Activated T-cell treated with anti-CD3 and anti-CD28 coated beads, Interleukin-2, amount 50 U/mL, for 4 hours (primary cell): ENCODE measurements around the gene OXA1L. TPM values are rescaled to one million over a fixed set of nuclear protein-coding genes. Genes with fewer than 3 reads are reported as not detected.
"Not testable (repeated sequence)": the region's sequence is repeated elsewhere in the genome, so short reads cannot be mapped to it uniquely, and the experiment has no call there.

Source experiments
- ATAC-seq, 2 donors: fragments of 200-7000 bp; cut with Tn5 transposase; one replicate each; pipeline ENCODE4 v1.10.0; 2021
- DNase-seq: peaks from one replicate; pipeline ENCODE4 v3.0.0-alpha.2; 2020
- H3K27me3 Mint-ChIP-seq: one replicate; pipeline ENCODE4 v1.8.0; 2021; ENCODE audit warnings: low read depth, mixed read lengths
- H3K36me3 Mint-ChIP-seq: one replicate; pipeline ENCODE4 v1.8.0; 2022; ENCODE audit warnings: mixed read lengths; ENCODE audit not compliant: insufficient read depth
- H3K4me1 Mint-ChIP-seq: one replicate; pipeline ENCODE4 v1.8.0; 2021; ENCODE audit warnings: low read depth, mixed read lengths
- H3K4me3 Mint-ChIP-seq: one replicate; pipeline ENCODE4 v1.8.0; 2021; ENCODE audit warnings: mild to moderate bottlenecking, moderate library complexity, mixed read lengths
- H3K9me3 Mint-ChIP-seq: one replicate; pipeline ENCODE4 v1.8.0; 2021; ENCODE audit warnings: mixed read lengths
- total RNA-seq, 3 donors: library from RNA; stranded (reverse); gene quantifications; one replicate each; pipeline ENCODE4 v1.2.1, GENCODE V29; 2021

The OXA1L gene
- total RNA-seq = 100 to 1,000 TPM; 133 to 139 (median 138) TPM

DNA sequence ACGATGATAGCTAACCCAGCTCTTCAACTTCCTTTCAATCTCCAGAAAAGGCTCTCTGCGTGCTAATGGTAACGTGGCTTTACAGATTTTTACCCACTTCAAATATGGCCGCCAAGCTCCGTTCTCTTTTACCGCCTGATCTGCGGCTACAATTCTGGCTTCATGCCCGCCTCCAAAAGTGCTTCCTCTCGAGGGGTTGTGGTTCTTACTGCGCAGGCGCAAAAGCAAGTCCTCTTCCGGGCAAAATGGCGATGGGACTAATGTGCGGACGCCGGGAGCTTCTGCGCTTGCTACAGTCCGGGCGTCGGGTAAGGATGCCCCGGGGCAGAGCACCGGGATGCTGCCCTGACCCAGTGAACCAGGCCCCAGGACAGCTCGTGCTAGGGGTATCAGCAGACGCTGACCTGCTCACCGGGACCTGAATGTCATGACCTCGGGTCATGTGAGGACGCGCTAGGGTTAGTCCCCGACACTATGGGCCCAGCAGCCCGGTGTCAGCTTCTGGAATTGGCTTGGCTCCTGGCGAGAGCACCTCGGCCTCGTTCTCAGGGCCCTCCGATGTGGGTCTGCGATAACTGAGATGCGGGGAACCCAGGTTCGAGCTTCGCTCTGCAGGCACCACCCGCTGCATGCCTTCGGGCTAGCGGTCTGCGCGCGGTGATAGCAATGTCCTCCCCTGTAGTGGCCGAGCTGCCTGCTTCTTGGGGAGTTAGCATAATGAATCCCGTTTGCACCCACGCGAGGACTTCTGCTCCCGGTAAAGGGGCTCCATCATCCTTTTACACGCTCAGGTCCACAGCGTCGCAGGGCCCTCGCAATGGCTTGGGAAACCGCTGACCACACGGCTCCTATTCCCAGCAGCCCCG, at the start of gene OXA1L:
Gene OXA1L, plus strand, starts transcription at position 232 of the 866 bp plus-strand sequence. Its CDS starts 14 bp downstream, at position 246.
- H3K9me3 Mint-ChIP-seq = peaks cover 5% of the 10 kb centered on the region
- peaks cover 37% of the 10 kb centered on the region for H3K36me3 Mint-ChIP-seq
- H3K4me3 Mint-ChIP-seq = peak within 1 kb of the TSS; percentile 94
- ATAC-seq (peak; percentile 90 to 91), DNase-seq (peak; percentile 92)
- peaks cover 29% of the 10 kb centered on the region for H3K4me1 Mint-ChIP-seq
- H3K27me3 Mint-ChIP-seq = no peaks in the 10 kb centered on the region

DNA sequence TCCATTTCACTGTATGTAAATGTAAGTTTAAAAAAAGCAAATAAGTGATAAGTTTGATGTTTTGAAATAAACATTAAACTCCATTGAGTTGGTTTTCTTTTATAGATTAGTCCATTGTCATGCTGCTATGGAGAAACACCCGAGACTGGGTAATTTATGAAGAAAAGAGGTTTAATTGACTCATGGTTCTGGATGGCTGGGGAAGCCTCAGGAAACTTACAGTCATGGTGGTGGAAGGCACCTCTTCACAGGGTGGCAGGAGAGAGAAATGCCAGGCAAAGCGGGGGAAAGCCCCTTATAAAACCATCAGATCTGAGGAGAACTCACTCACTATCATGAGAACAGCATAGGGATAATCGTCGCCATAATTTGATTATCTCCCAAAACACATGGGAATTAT, 48.4 kb upstream of the OXA1L start:
- no peak for ATAC-seq
- Mint-ChIP-seq H3K4me1 (peaks cover 7% of the 10 kb centered on the region), H3K36me3 (no peaks in the 10 kb centered on the region), H3K27me3 (peaks cover 11% of the 10 kb centered on the region), H3K4me3 (no peak overlapping the region), H3K9me3 (no peaks in the 10 kb centered on the region)
- no peak for DNase-seq

DNA sequence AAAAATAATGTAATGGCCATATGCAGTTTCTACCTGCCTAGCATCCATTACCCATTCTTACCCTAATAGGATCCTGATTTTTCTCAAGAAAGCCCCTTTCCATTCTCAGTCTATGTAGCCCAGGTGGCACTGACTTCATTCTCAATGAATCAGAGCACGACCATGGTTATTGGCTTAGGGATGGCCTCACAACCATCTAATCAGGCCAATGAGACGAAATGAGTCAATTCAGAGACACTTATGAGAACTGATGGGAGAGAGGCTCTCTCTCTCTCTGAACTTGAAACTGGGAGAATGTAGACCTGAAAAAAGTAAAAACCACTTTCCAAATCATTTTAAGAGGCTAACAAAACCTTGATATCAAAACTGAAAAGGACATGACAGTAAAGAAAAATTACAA, 45.3 kb upstream of the OXA1L start:
- no peak for DNase-seq
- no peaks in the 10 kb centered on the region for H3K36me3 Mint-ChIP-seq
- no peaks in the 10 kb centered on the region for H3K9me3 Mint-ChIP-seq
- H3K27me3 Mint-ChIP-seq = peaks cover 5% of the 10 kb centered on the region
- H3K4me3 Mint-ChIP-seq = no peak overlapping the region
- H3K4me1 Mint-ChIP-seq = no peaks in the 10 kb centered on the region
- no peak for ATAC-seq

DNA sequence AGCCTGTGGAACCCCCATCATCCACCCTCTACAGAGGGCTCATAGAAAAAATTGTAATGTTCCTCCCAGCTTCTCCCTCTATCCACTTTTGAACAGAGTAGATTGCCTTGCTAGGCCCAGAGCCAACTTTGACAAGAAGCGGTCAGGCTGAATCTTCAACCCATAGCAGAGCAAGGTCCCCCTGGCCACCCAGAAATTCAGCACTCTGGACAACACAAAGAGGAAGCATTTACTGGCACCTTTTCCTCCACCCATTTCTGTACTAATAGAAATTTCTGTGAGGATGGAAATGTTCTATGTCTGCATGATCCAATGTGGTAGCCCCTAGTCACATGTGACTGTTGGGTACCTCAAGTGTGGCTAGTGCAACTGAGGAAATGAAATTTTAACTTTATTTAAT, 42.7 kb upstream of the OXA1L start:
- no peak for ATAC-seq
- Mint-ChIP-seq H3K36me3 (no peaks in the 10 kb centered on the region), H3K4me3 (no peak overlapping the region)

DNA sequence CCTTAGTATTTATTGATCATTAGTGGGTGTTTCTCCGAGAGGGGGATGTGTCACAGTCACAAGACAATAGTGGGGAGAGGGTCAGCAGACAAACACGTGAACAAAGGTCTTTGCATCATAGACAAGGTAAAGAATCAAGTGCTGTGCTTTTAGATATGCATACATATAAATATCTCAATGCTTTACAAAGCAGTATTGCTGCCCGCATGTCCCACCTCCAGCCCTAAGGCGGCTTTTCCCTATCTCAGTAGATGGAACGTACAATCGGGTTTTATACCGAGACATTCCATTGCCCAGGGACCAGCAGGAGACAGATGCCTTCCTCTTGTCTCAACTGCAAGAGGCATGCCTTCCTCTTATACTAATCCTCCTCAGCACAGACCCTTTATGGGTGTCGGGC, 41.6 kb upstream of the OXA1L start:
- H3K36me3 Mint-ChIP-seq = not testable (repeated sequence)

More for the DNA sequence above, 42.7 kb upstream of the OXA1L start:
- Mint-ChIP-seq H3K27me3 (no peaks in the 10 kb centered on the region), H3K9me3 (no peaks in the 10 kb centered on the region), H3K4me1 (no peaks in the 10 kb centered on the region)
- no peak for DNase-seq

DNA sequence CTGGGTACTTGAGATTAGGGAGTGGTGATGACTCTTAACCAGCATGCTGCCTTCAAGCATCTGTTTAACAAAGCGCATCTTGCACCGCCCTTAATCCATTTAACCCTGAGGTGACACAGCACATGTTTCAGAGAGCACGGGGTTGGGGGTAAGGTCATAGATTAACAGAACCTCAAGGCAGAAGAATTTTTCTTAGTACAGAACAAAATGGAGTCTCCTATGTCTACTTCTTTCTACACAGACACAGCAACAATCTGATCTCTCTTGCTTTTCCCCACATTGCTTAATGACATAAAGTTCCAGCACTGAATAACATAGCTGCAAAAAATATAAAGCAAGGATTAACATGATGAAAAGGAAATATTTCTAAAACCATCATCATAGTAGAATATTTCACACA, 41.1 kb upstream of the OXA1L start:
- not testable (repeated sequence) for H3K9me3 Mint-ChIP-seq, DNase-seq, H3K4me1 Mint-ChIP-seq, ATAC-seq, H3K4me3 Mint-ChIP-seq, H3K27me3 Mint-ChIP-seq, H3K36me3 Mint-ChIP-seq

More for the DNA sequence above, 41.6 kb upstream of the OXA1L start:
- H3K4me3 Mint-ChIP-seq, H3K4me1 Mint-ChIP-seq, H3K27me3 Mint-ChIP-seq, H3K9me3 Mint-ChIP-seq, DNase-seq, ATAC-seq: not testable (repeated sequence)

DNA sequence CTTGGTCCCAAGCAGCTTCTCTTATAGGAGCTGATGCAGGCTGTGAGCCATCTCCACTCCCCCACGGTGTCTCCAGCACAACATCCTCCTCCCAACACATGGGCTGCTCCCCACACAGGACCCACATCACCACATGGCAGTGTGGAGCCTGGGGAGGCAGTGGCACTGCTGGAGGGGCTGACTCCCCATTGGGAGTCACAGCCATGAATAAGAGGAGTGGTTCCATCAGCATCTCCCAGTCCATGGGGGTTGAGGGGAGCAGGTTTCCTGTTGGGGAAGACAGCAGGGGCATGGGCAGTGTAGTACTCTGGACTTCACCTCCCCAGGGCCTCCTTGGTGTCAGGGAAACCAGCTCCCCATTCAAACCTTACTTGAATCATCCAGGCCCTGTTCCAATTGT, 40.5 kb upstream of the OXA1L start:
- no peaks in the 10 kb centered on the region for H3K27me3 Mint-ChIP-seq
- no peak for ATAC-seq
- DNase-seq = no peak

DNA sequence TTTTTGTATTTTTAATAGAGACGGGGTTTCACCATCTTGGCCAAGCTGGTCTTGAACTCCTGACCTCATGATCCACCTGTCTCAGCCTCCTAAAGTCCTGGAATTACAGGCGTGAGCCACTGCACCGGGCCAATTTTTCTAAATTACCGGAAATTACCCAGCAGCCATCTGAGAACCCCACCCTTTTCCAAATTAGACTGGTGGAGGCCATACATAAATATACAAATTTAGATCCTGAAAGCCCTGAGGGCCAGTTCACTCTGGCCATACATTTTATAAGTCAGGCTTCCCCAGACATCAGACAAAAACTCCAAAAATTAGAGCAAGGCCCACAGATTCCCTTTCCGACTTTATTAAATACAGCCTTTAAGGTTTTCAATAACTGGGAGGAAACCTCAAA, 34.4 kb upstream of the OXA1L start:
- H3K27me3 Mint-ChIP-seq, H3K4me1 Mint-ChIP-seq, H3K36me3 Mint-ChIP-seq, H3K4me3 Mint-ChIP-seq, ATAC-seq, H3K9me3 Mint-ChIP-seq, DNase-seq: not testable (repeated sequence)

More for the DNA sequence above, 40.5 kb upstream of the OXA1L start:
- no peaks in the 10 kb centered on the region for H3K36me3 Mint-ChIP-seq
- H3K9me3 Mint-ChIP-seq = no peaks in the 10 kb centered on the region
- no peak overlapping the region for H3K4me3 Mint-ChIP-seq
- no peaks in the 10 kb centered on the region for H3K4me1 Mint-ChIP-seq

DNA sequence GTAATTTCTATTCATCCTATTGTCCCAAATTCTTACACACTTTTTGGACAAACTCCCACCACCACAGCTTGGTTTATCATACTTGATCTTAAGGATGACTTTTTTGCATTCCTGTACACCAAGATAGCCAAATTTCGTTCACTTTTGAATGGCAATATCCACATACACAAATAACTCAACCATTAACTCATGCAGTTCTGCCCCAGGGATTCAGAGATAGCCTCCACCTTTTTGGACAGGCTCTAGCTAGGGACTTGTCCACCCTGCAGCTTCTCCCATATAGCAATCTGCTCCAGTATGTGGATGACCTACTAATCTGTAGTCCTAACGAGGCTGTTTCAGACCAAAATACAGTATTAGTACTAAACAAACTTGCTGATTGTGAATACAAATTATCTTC, 32.7 kb upstream of the OXA1L start:
- H3K9me3 Mint-ChIP-seq = no peaks in the 10 kb centered on the region
- DNase-seq (no peak), ATAC-seq (no peak)
- peaks cover 4% of the 10 kb centered on the region for H3K4me1 Mint-ChIP-seq
- no peaks in the 10 kb centered on the region for H3K36me3 Mint-ChIP-seq
- no peak overlapping the region for H3K4me3 Mint-ChIP-seq
- H3K27me3 Mint-ChIP-seq = peaks cover 2% of the 10 kb centered on the region

DNA sequence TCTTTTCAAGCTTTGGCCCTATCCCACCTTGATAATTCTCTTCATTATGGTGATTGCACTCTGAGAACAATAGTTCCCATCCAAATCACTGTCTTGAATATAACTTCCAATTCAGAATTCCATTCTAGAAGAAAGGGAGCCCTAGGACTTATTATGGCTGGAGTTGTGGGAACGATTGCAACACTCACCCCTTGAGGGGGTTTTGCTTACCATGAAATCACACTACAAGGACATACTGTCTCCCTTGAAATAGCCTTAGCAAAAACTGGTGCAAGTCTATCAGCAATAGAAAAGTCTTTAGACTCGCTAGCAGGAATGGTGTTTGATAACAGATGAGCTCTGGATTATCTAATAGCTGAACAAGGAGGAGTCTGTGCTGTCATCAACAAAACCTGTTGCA, 31.4 kb upstream of the OXA1L start:
- DNase-seq (no peak), ATAC-seq (no peak)
- H3K36me3 Mint-ChIP-seq = no peaks in the 10 kb centered on the region
- peaks cover 4% of the 10 kb centered on the region for H3K4me1 Mint-ChIP-seq
- no peaks in the 10 kb centered on the region for H3K9me3 Mint-ChIP-seq
- peaks cover 2% of the 10 kb centered on the region for H3K27me3 Mint-ChIP-seq
- no peak overlapping the region for H3K4me3 Mint-ChIP-seq

DNA sequence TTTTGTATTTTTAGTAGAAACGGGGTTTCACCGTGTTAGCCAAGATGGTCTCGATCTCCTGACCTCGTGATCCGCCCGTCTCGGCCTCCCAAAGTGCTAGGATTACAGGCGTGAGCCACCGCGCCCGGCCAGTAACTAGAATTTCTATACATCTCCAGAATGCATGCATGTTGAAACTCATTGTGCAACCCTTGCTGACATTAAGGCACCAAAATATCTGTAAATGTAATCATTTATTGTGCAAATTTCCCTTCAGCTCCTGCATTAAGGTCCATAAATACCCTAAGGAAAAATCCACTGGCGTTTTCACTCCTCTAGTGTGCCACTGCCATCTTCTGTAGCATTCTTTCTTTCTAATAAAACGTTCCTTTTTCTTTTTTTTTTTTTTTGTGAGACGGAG, 30.1 kb upstream of the OXA1L start:
- H3K9me3 Mint-ChIP-seq, H3K4me1 Mint-ChIP-seq, H3K27me3 Mint-ChIP-seq: not testable (repeated sequence)

DNA sequence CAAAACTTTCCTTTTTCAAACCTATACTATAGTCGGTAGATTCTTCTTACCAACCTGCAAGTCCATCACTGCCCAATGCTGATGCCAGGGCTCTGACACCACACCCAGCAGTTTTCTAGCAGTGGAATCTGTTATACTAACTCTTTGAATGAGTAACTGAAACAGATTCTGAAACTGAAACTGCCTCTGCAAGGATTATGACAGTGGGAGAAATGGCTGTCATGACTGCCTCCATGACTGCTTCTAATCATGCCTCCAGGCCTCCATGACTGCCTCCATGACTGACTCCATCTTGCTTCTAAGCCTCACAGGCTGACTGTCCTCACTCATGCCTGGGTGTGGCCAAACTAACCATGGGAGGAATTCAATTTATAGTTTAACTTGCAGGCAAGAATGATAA, 29.4 kb upstream of the OXA1L start:
- DNase-seq (no peak), ATAC-seq (peak; percentile 93 to 97)
- H3K27me3 Mint-ChIP-seq = no peaks in the 10 kb centered on the region
- H3K4me3 Mint-ChIP-seq = no peak overlapping the region
- peaks cover 4% of the 10 kb centered on the region for H3K4me1 Mint-ChIP-seq
- H3K9me3 Mint-ChIP-seq = no peaks in the 10 kb centered on the region
- no peaks in the 10 kb centered on the region for H3K36me3 Mint-ChIP-seq

More for the DNA sequence above, 30.1 kb upstream of the OXA1L start:
- H3K36me3 Mint-ChIP-seq, ATAC-seq, H3K4me3 Mint-ChIP-seq, DNase-seq: not testable (repeated sequence)

DNA sequence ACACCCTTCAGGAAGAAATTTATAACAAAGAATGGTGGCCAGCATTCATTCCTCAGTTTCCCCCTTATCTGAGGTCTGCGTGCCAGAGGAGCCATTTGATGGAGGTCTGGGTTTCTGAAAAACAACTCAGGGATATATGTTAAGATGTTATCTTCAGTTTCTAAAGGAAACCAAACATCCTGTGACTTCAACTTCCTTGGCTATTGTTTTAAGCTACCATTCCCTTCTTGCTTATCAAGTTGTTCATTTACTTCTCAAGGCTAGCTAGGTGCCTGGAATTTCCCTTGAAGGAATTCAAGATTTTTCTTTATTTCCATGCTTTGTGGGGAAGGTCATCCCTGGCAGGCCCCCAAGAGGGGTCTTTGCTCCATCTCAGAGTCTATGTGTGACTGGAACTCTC, 27.1 kb upstream of the OXA1L start:
- Mint-ChIP-seq H3K27me3 (peaks cover 6% of the 10 kb centered on the region), H3K4me1 (peaks cover 4% of the 10 kb centered on the region), H3K9me3 (no peaks in the 10 kb centered on the region), H3K4me3 (no peak overlapping the region), H3K36me3 (no peaks in the 10 kb centered on the region)
- ATAC-seq = no peak
- no peak for DNase-seq

DNA sequence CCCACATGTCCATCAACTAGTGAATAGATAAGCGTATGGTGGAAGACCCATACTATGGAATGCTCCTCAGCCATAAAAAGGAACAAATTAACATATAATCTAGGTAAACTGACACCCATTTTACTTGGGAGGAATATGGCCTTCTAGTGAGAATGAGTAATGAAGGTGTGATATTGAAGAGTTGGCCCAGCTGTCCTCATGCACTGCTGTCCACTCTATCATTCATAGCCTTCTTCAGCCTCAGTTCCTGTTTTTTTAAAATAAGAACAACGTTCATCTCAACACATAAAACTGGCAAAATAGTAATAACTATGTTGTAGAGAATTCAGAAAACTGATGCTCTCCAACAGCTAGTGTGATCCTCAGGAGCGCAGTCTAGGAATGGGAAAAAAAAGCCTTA, 26.5 kb upstream of the OXA1L start:
- Mint-ChIP-seq H3K27me3 (peaks cover 6% of the 10 kb centered on the region), H3K4me1 (peaks cover 4% of the 10 kb centered on the region), H3K9me3 (no peaks in the 10 kb centered on the region), H3K36me3 (no peaks in the 10 kb centered on the region), H3K4me3 (no peak overlapping the region)
- no peak for DNase-seq
- no peak for ATAC-seq

DNA sequence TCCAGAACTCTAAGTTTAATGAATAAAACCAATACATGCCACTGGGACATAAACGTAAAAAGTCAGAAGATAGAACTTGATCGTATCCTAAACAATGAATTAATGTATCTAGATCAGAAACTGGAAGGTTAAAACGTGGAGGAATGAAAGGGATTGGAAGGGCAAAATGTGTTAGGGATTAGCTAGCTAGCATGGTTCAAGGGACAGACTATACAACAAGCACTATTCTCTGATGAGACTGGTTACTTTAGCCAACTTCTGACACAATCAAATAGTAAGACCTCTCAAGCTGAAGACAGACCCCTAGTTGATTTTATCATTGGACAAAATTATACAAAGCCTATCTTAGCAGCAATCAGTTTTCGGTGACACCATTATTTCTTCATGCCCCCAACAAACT, 18.7 kb upstream of the OXA1L start:
- H3K9me3 Mint-ChIP-seq = no peaks in the 10 kb centered on the region
- DNase-seq = no peak
- no peak overlapping the region for H3K4me3 Mint-ChIP-seq
- H3K4me1 Mint-ChIP-seq = peaks cover 4% of the 10 kb centered on the region
- peaks cover 19% of the 10 kb centered on the region for H3K27me3 Mint-ChIP-seq
- no peak for ATAC-seq
- H3K36me3 Mint-ChIP-seq = no peaks in the 10 kb centered on the region
